HTR-8/SVneo (cell line): Measurements from ENCODE around the gene BEND4.
"Not testable (repeated sequence)": the region's sequence is repeated elsewhere in the genome, so short reads cannot be mapped to it uniquely, and the experiment has no call there.

ENCODE experiments used
- DNase-seq: peaks from one replicate; pipeline ENCODE4 v3.0.0; 2011; ENCODE audit warnings: low spot score, mixed read lengths; ENCODE audit not compliant: insufficient read length
- FAIRE-seq: peaks from 2 replicates; lab custom pipeline; 2011; peaks lifted over from hg19 to GRCh38; lab: Jason Lieb, UNC

The BEND4 gene

GRCh38 chr4:42152507-42153504 is at the start of gene BEND4:
TSS of gene BEND4 (minus strand) at chr4:42152655. CDS start at chr4:42152143, 512 bp downstream.
- FAIRE-seq (no peak), DNase-seq (no peak)

- DNase-seq: no peak
- no peak for FAIRE-seq
These were observed 44.9 kb upstream of the BEND4 start for GRCh38 chr4:42197341-42197740.

GRCh38 chr4:42172921-42173320 is 20.5 kb upstream of the BEND4 start:
- FAIRE-seq (no peak), DNase-seq (no peak)

GRCh38 chr4:42172128-42172790 is 19.8 kb upstream of the BEND4 start:
- DNase-seq (no peak), FAIRE-seq (no peak)

GRCh38 chr4:42167709-42168108 is 15.3 kb upstream of the BEND4 start:
- DNase-seq: no peak
- no peak for FAIRE-seq

GRCh38 chr4:42166186-42166585 is 13.7 kb upstream of the BEND4 start:
- not testable (repeated sequence) for FAIRE-seq, DNase-seq

GRCh38 chr4:42159271-42160001 is 7.0 kb upstream of the BEND4 start:
- DNase-seq: no peak
- no peak for FAIRE-seq

- peak; percentile 73 for DNase-seq
- FAIRE-seq: no peak
These were observed 618 bp downstream of the BEND4 start for GRCh38 chr4:42151568-42152506.

GRCh38 chr4:42150653-42151567 is 1.5 kb downstream of the BEND4 start:
- FAIRE-seq (no peak), DNase-seq (no peak)

- FAIRE-seq (no peak), DNase-seq (no peak)
These were observed 3.5 kb downstream of the BEND4 start for GRCh38 chr4:42149004-42149403.

GRCh38 chr4:42148425-42148824 is 4.0 kb downstream of the BEND4 start:
- DNase-seq (no peak), FAIRE-seq (no peak)

- DNase-seq (no peak), FAIRE-seq (no peak)
These were observed 8.4 kb downstream of the BEND4 start for GRCh38 chr4:42144028-42144427.

GRCh38 chr4:42142591-42142990 is 9.9 kb downstream of the BEND4 start:
- FAIRE-seq (no peak), DNase-seq (no peak)

GRCh38 chr4:42136371-42136770 is 16.1 kb downstream of the BEND4 start:
- DNase-seq (no peak), FAIRE-seq (no peak)

GRCh38 chr4:42133006-42133405 is 19.4 kb downstream of the BEND4 start:
- FAIRE-seq (no peak), DNase-seq (no peak)

GRCh38 chr4:42132099-42132498 is 20.4 kb downstream of the BEND4 start:
- no peak for FAIRE-seq

GRCh38 chr4:42123071-42123644 is 29.3 kb downstream of the BEND4 start:
- DNase-seq (no peak), FAIRE-seq (no peak)

More at GRCh38 chr4:42132099-42132498, 20.4 kb downstream of the BEND4 start:
- no peak for DNase-seq

- no peak for FAIRE-seq
These were observed 30.2 kb downstream of the BEND4 start for GRCh38 chr4:42122237-42122636.

More at GRCh38 chr4:42122237-42122636, 30.2 kb downstream of the BEND4 start:
- DNase-seq: no peak
